HG03108 (cell line): Measurements from ENCODE around the gene JAGN1.
"Not testable (repeated sequence)": the region's sequence is repeated elsewhere in the genome, so short reads cannot be mapped to it uniquely, and the experiment has no call there.

Experiments used
- ATAC-seq: cut with Tn5 transposase; IDR thresholded peaks from one replicate; pipeline ENCODE4 v1.9.1; 2021; ENCODE audit warnings: moderate library complexity; ENCODE audit not compliant: unreplicated experiment

JAGN1 gene

DNA sequence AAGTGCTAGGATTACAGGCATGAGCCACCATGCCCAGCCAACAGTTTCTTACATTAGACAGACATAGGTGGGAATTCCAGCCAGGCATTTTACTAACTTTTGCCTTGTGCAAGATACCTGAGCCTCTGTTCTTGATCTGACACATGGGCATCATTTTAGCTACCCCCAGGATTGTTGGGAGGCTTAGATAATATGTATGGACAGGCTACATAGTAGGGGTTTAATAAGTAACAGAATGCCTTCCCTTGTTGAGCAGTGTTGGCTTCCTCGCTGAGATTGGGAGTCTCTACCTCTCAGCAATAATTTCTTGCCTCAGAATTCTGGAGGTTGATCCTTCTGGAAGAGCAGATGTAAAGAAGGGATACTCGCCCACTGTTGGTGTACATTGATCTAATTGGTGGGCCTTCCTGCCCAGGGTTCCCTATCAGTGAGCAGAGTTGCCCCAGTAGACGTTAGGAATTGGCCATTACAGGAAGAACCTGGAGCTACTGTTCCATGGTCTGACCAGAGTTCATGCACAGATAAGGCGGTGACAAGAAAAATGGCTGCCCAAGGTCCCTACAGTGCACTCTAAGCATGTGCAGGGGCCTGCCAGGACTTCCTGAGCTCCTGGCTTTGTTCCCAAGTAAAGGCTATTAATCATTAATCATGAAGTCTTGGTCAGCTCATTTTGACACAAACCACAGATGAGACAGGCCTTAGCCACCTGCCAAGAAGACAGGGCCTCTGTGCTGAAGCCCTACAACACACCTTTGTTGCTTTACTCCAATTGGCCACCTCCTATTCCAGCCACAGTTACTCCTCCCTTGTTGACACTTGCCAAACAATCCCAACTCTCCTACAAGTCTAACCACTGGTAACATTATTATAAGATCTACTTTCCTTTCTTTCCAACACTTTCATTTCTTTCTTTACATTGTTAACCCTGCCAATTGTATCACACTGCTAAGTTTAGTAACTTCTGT, 7.3 kb downstream of the JAGN1 start:
- ATAC-seq = no peak

GRCh38 chr3:9898467-9899241, 8.2 kb downstream of the JAGN1 start:
- ATAC-seq = no peak

DNA sequence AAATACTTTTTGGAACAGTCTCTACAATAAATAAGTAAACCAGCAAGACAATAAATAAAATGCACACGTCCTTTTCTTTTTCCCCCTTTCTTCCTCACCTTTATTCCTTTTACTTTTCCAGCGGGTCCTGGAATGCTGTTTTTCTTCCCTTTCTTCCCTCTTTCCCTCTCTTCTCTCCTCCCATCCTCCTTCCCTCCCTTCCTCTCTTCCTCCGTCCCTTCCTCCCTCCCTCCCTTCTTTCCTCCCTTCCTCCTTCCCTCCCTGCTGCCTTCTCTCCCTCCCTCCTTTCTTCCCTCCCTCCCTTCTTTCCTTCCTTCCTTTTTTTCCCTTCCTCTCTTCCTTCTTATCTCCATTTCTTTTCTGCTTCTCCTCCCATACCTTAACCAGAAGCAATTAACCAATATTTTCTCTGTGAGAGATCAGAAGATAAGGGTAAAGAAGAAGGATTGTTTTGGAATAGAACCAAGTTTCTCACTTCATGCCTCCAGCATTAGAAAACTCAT, 8.9 kb downstream of the JAGN1 start:
- ATAC-seq = no peak

GRCh38 chr3:9900965-9901415, 10.6 kb downstream of the JAGN1 start:
- ATAC-seq = not testable (repeated sequence)

DNA sequence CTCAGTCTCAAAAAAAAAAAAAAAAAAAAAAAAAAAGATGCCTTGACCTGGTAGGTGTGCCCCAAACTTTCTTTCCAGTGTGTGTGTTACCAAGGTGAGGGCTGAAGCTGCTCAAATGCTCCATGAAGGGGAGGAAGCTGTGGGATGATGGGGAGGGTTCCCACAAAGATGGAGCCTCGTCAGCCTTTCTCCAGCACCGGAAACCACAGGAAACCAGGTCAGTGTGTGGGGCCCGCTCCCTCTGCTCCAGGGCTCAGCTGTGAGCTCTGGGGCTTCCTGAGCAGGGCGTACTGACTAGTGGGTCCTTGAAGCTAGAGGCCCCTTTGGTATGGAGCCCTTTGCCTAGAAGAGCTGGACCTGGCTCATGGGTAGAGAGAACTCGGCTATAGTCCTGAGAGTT, 11.6 kb downstream of the JAGN1 start:
- ATAC-seq = no peak

DNA sequence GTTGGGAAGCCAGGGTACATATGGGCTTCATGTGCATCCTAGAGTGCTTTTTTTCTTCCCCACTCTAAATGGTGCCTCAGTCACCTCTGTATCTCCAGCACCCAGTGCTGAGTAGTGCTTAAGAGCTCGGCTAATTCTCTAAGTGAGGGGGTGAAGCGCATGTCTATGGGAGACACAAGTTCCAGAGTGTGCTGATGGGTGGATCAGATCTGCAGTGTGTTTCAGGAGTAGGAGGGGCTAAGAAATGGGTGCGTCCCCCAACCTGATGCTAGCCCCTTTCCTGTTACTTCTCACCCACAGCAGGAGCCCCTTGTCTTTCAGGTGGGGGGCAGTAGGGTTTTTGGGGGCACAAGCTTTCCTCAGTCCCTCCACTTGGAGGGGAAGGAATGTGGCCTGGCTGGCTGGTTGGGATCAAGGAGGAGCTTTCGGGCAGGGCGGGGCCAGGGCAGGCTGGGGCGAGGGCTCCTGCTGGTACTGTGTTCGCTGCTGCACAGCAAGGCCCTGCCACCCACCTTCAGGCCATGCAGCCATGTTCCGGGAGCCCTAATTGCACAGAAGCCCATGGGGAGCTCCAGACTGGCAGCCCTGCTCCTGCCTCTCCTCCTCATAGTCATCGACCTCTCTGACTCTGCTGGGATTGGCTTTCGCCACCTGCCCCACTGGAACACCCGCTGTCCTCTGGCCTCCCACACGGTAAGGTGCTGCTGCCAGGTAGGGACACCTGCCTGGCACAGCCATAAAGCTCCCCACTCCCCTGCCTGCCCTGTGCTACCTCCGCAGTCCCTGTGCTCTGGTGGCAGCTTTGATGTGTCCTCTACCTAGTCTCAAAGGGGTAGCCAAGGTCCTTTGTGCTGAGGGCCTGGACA, 12.2 kb downstream of the JAGN1 start, which contains the start of gene IL17RE:
IL17RE (plus strand) TSS at position 477 of the 866 bp plus-strand sequence; CDS start at position 562, 85 bp downstream.
- no peak for ATAC-seq

GRCh38 chr3:9903238-9903624, 12.8 kb downstream of the JAGN1 start:
- no peak for ATAC-seq

DNA sequence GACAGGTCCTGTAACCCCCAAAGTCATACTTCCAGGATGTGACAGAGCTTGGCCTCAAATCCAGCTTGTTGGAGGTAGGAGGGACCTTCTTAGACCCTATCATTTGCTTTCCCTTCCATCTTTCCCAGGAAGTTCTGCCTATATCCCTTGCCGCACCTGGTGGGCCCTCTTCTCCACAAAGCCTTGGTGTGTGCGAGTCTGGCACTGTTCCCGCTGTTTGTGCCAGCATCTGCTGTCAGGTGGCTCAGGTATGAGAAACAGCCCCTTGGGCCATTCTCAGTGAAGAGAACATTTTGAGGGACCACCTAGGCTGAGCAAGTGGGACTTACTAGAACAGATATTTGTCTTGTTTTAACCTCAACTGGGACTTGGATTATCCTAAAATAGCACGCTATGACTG, 13.5 kb downstream of the JAGN1 start:
- no peak for ATAC-seq

DNA sequence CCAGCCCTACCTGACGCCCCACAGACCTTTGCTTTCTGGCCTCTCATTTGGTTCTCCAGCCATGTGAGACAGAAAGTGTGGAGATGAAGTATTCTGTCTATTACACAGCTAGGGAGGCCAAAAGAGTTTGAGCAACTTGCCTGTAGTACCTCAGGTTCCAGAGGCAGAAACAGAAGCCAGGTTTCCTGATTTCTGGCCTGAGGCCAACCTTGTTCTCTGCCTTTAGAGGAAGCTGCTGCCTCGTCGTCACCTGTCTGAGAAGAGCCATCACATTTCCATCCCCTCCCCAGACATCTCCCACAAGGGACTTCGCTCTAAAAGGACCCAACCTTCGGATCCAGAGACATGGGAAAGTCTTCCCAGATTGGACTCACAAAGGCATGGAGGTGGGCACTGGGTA, 16.1 kb downstream of the JAGN1 start:
- no peak for ATAC-seq

DNA sequence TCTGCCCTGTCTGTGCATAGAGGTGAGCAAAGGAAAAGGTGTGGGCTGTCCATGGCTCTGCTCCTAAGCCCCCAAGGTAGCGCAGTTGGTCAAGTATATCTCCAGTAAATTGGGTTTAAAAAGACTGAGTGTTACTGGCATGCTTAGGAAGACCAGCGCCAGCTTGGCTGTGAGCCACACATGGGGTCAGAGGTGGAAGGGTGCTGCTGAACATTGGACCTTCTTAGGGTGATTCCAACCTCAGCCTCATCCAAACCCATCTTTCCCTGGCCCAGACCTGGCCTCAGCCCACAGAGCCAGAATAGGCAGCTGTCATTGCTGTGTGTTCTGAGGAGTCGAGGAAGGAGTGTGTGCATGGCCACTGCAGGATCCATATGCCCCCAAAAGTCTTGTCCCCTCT, 17.9 kb downstream of the JAGN1 start:
- ATAC-seq = no peak

DNA sequence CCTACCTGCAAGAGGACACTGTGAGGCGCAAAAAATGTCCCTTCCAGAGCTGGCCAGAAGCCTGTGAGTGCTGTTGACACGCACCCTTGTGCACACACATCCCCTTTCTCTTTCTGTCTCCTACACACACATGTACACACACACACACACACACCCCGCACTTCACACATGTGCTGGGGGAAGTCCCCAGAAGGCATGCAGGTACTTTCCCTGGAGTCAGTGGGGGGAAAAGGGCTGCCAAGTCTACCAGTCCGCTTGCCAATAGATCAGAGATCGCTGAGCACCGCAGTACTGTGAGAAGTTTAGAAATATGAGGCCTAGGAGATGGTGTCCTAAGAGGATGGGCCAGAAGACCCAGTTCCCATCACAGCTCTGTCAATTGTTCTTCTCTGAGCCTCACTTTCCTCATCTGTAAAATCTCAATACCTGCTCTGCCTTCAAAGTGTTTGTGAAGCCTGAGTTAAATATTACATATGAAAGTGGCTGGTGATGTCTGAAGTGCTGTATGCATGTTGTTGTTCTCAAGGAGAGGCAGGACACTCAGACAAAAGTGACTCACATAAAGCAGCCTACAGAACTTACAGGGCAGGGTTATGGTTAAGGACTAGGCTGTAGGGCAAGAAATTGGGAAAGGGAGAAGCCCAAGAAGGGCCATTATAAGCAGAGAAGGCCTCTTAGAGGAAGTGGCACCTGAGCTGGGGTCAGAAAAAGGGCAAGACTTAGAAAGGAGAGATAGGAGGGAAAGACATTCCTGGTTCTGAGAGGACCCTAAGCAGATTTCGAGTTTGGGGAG, 19.0 kb downstream of the JAGN1 start:
- no peak for ATAC-seq

DNA sequence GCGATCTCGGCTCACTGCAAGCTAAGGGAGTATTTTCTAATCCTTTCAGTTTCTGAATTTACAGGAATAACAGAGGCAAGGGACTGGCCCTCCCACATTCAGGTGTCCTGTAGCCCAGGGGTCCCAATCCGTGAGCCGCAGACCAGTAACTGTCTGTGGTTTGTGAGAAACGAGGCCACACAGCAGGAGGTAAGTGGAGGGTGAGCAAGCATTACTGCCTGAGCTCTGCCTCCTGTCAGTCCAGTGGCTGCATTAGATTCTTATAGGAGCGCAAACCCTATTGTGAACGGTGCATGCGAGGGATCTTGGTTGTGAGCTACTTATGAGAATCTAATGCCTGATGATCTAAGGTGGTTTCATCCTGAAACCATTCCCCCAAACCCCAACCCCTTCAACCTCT, 21.5 kb downstream of the JAGN1 start:
- no peak for ATAC-seq

DNA sequence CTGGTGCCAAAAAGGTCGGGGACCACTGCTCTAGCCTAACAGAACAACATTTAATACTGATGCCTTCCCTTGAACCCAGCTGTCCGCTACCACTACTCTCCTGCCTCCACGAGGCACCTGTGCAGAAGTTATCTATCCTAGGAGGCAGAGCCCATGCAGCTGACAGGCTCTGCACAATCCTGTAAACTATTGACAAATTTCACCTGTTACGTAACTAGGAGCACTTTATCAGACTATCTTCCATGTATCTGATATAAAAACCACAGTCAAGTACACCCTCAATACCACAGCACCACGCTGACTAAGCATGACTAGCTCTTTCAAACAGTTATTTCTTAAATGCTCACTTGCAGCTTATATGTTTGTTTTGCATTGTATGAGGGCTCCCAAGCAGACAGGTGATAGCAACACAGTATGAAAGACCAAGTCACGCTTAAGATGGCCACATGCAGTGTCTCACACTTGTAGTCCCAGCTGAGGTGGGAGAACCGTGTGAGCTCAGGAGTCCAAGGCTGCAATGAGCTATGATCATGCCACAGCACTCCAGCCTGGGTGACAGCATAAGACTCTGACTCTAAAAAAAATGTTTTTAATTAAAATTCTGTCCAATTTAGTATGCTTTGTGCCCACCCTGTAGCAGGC, 22.0 kb downstream of the JAGN1 start:
- ATAC-seq = no peak

DNA sequence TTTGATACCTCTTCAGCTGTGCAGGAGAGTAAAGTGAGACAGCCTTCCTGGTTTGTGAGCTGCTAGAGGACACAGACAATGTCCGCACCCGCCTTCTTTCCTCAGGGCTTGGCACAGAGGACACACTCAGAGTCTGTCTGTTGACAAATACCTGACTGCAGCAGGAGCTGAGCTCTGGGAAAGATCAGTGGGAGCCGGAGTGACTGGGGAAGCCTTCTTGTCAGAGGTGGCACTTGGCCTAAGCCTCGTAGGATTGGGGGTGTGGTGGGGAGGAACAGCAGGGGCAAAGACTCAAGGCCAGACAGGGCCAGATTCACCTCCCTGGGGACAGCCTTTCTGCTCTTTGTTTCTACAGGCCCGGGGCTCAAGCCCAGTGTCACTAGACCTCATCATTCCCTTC, 23.2 kb downstream of the JAGN1 start:
- no peak for ATAC-seq

DNA sequence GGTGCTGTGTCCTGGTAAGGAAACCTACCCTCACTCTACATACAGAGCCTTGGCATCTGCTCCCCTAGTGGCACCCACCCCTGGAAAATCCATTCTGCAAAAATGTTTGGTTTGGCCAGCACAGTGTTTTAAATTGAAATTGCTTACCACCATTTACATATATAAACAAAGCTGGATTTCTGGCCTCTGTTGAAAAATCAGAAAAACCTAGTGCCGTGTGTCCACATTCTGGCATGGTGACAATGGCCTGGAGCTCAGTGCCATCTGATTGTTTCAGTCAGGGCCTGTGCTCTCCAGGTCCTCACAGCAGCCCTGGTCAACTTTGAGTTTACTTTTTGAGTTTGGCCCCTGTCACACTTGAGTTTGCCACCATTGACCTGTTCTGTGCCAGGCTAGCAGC, 23.6 kb downstream of the JAGN1 start:
- no peak for ATAC-seq

DNA sequence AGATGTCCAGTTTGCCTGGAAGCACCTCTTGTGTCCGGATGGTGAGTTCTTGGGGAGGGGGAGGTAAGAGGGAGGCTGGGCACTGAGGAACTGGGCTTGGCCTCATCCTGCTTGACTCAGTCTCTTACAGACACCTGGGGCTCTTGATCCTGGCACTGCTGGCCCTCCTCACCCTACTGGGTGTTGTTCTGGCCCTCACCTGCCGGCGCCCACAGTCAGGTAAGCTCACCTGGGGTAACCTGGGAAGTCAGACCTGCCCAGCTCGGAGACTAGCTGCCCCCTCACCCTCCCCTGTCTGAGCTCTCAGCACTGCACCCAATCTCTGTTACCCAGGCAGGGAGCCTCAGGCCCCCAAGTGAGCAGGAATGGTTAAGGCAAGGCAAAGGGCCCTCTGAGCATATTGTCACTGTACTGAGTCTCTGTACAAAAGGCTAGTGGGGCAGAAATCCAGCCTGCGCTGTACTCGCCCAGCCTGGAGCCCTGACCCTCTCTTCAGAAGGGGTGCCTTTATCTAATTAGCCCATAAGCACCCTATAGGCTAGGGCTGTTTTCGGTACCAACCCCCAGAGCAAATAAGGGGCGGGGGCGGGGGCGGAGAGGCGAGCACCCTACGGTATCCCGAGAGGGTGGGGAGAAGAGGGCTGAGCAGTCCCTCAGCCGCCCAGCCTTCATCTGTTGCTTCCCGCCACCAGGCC, 24.3 kb downstream of the JAGN1 start:
- no peak for ATAC-seq

GRCh38 chr3:9915254-9916141, 25.1 kb downstream of the JAGN1 start:
- ATAC-seq = peak; percentile 46

DNA sequence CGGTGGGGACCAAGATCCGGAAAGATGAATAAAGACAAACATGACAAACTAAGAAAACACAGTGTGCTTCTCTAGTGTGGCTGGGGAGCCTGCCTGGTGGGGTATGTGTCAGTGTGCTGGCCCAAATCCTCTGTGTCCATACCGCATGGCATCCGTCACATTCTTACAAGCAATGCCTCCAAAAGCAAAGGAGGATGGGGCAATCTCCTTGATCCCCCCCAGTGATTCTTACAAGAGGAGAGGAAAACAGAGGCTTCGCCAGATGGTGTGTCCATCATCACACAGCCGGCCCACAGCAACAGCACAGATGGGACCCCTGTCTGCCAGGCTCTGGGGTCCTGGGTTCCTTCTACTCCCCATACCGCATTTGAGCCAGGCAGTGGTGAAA, 25.9 kb downstream of the JAGN1 start:
- ATAC-seq = no peak
